Measurements from ENCODE around the gene CDC14A.

GRCh38 chr1:100349246-100349645 lies 3.1 kb upstream of the CDC14A start:
- TF ChIP-seq CTCF (IDR thresholded peaks at IDR 0.05) (no peak), POLR2A (IDR thresholded peaks at IDR 0.05) (no peak)

All from heart left ventricle (tissue), 13 donors.